Fibroblast of pulmonary artery (primary cell): ENCODE results near the gene NCKAP5.

Experiments used
- DNase-seq: peaks from one replicate; pipeline ENCODE4 v3.0.0-alpha.2; 2010; ENCODE audit warnings: low read depth
- H3K4me3 ChIP-seq: replicated peaks from 2 replicates; pipeline ENCODE4 v1.5.1; 2011; ENCODE audit warnings: low read depth, mild to moderate bottlenecking, control low read depth, low read length, moderate library complexity
- CTCF ChIP-seq: IDR thresholded peaks from 2 replicates; pipeline ENCODE4 v1.5.1; 2011; ENCODE audit warnings: mild to moderate bottlenecking, control low read depth, low read length, inconsistent platforms; ENCODE audit errors: missing control alignments

The NCKAP5 gene

GRCh38 chr2:133424876-133425275, 143.4 kb downstream of the NCKAP5 start:
- TF ChIP-seq CTCF, result no peak
- DNase-seq, result no peak
- no peak overlapping the region for H3K4me3 ChIP-seq

GRCh38 chr2:133422931-133423351, 145.3 kb downstream of the NCKAP5 start:
- no peak overlapping the region for H3K4me3 ChIP-seq
- TF ChIP-seq CTCF, result no peak
- peak; percentile 23 for DNase-seq

- no peak overlapping the region for H3K4me3 ChIP-seq
- peak; percentile 3 for DNase-seq
- TF ChIP-seq CTCF, result no peak
Observed at GRCh38 chr2:133421516-133422324, 146.5 kb downstream of the NCKAP5 start.

GRCh38 chr2:133420788-133421187, 147.5 kb downstream of the NCKAP5 start:
- no peak overlapping the region for H3K4me3 ChIP-seq
- no peak for DNase-seq
- TF ChIP-seq CTCF, result no peak

GRCh38 chr2:133418671-133419070, 149.6 kb downstream of the NCKAP5 start:
- TF ChIP-seq CTCF, result no peak
- no peak for DNase-seq
- no peak overlapping the region for H3K4me3 ChIP-seq

GRCh38 chr2:133418021-133418420, 150.2 kb downstream of the NCKAP5 start:
- no peak overlapping the region for H3K4me3 ChIP-seq
- no peak for DNase-seq
- TF ChIP-seq CTCF, result no peak

GRCh38 chr2:133417415-133417814, 150.8 kb downstream of the NCKAP5 start:
- no peak for DNase-seq
- H3K4me3 ChIP-seq, result no peak overlapping the region
- TF ChIP-seq CTCF, result no peak
